WI38 (cell line): Measurements from ENCODE around the gene CHD5.
"Not testable (repeated sequence)": the region's sequence is repeated elsewhere in the genome, so short reads cannot be mapped to it uniquely, and the experiment has no call there.

Experiments used
- H3K4me3 ChIP-seq: 2 replicates; pipeline ENCODE4 v1.5.1; 2011; ENCODE audit warnings: low read depth, mild to moderate bottlenecking, control low read depth, low read length
- TF ChIP-seq, protein P1 (sequence below): IDR thresholded peaks from 2 replicates; pipeline ENCODE4 v1.5.1; 2012; ENCODE audit warnings: low read depth, mild to moderate bottlenecking, control low read depth, low read length

Gene CHD5

DNA sequence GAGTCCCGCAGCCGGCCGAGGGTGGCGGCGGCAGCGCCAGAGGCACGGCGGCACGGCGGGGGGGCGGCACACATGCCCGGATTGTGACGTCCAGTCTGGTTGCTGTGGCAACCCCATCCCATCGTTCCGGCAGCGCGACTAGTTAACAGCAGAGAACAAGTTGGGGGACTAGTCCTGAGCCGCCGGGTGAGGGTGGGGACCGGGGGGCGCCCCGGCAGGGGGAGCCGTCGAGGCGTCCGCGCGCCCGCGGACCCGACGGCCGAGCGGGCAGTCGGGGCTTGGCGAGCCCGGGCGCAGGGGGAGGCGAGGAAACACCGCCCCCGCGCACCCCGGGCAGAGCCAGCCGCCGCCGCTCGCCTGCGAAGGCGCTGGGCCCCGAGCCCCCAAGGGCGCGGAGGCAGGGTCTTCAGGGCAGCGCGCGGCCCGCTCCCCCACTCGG lies at the start of gene CHD5:
Gene CHD5 (minus strand): TSS at position 54 of the 439 bp plus-strand sequence. CDS start 298 bp downstream, outside the sequence.
- TF ChIP-seq, protein P1, sequence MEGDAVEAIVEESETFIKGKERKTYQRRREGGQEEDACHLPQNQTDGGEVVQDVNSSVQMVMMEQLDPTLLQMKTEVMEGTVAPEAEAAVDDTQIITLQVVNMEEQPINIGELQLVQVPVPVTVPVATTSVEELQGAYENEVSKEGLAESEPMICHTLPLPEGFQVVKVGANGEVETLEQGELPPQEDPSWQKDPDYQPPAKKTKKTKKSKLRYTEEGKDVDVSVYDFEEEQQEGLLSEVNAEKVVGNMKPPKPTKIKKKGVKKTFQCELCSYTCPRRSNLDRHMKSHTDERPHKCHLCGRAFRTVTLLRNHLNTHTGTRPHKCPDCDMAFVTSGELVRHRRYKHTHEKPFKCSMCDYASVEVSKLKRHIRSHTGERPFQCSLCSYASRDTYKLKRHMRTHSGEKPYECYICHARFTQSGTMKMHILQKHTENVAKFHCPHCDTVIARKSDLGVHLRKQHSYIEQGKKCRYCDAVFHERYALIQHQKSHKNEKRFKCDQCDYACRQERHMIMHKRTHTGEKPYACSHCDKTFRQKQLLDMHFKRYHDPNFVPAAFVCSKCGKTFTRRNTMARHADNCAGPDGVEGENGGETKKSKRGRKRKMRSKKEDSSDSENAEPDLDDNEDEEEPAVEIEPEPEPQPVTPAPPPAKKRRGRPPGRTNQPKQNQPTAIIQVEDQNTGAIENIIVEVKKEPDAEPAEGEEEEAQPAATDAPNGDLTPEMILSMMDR = no peak
- H3K4me3 ChIP-seq = no peak within 1 kb of the TSS

GRCh38 chr1:6225651-6226050 lies 45.5 kb upstream of the CHD5 start:
- no peak overlapping the region for H3K4me3 ChIP-seq
- TF ChIP-seq, protein P1 = no peak

- TF ChIP-seq, protein P1 = no peak
- no peak overlapping the region for H3K4me3 ChIP-seq
Measured at GRCh38 chr1:6224718-6225117, 44.6 kb upstream of the CHD5 start.

GRCh38 chr1:6223617-6224016 lies 43.5 kb upstream of the CHD5 start:
- H3K4me3 ChIP-seq = no peak overlapping the region
- TF ChIP-seq, protein P1 = no peak

- no peak overlapping the region for H3K4me3 ChIP-seq
- TF ChIP-seq, protein P1 = no peak
Measured at GRCh38 chr1:6222636-6223035, 42.5 kb upstream of the CHD5 start.

DNA sequence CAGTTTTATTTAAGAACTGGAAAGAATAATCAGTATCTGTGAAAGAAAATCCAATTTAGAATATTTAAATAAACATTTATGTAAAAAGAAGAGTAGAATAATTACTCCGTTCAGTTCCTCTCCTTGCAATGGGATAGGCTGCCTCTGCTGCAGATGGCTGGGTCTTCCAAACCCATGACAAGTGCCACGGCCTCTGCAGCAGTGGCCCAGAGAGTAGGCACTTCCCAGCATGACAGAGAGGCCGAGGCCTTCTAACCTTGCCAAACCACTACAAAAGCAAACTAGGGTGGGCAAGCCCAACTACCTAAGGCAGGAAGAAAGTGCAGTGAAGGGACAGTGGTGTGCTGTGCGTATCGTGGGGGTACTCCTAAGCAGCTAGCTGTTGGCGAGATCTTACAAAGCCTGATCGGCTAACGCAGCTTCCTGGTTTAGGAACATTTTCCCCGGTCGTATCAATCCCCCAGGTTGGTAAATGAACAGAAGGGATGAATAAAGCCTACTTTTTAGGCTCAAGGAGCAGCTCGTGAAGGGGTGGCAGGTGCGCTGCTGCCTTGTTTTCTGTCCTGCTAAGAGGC lies 41.2 kb upstream of the CHD5 start:
- TF ChIP-seq, protein P1 = no peak
- no peak overlapping the region for H3K4me3 ChIP-seq

GRCh38 chr1:6220236-6220635 lies 40.1 kb upstream of the CHD5 start:
- TF ChIP-seq, protein P1 = no peak
- H3K4me3 ChIP-seq = no peak overlapping the region

DNA sequence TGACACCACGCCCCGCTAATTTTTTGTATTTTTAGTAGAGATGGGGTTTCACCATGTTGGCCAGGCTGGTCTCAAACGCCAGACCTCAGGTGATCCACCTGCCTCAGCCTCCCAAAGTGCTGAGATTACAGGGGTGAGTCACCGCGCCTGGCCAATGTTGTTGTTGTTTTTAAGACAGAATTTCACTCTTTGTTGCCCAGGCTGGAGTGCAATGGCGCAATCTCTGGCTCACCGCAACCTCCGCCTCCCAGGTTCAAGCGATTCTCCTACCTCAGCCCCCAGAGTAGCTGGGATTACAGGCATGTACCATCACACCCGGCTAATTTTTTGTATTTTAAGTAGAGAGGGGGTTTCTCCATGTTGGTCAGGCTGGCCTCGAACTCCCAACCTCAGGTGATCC lies 39.5 kb upstream of the CHD5 start:
- not testable (repeated sequence) for H3K4me3 ChIP-seq
